ENCODE results near the gene NRG3. TPM values are rescaled to one million over a fixed set of nuclear protein-coding genes. Genes with fewer than 3 reads are reported as not detected.

The NRG3 gene
- total RNA-seq, 1 donor from 2014 or later: 2.3 TPM

- H3K4me3 ChIP-seq: no peak overlapping the region
- ATAC-seq (no peak), DNase-seq (no peak)
- intact Hi-C loops (cut with DNase I): no loop called here
- no peak for TF ChIP-seq CTCF (IDR thresholded peaks at IDR 0.05)
- H3K27me3 ChIP-seq: no peaks in the 10 kb centered on the region
- no peaks in the 10 kb centered on the region for H3K9me3 ChIP-seq
- no peaks in the 10 kb centered on the region for H3K4me1 ChIP-seq
- H3K36me3 ChIP-seq: no peaks in the 10 kb centered on the region
- no peak overlapping the region for H3K27ac ChIP-seq
Measured at GRCh38 chr10:82574081-82574480, 699.1 kb downstream of the NRG3 start.

DNA sequence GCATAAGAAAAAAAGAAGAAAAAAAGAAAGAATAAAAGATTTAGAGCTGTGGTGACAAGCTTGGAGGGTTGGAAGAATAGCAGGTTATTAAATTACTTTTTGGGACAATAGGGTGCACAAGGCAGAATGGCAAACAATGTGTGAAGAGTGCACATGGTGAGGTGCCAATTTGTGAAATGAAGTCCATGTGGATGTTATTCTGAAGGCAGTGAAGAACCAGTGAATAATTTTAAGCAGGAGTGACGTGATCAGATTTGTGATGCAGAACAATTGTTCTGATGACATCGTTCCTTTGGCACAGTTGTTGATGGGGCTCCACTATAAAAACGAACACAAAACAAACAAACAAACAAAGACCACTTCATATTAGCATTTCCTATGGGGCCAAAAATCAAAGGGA is 700.3 kb downstream of the NRG3 start:
- Histone ChIP-seq H3K27me3 (no peaks in the 10 kb centered on the region), H3K27ac (no peak overlapping the region), H3K4me1 (no peaks in the 10 kb centered on the region), H3K9me3 (no peaks in the 10 kb centered on the region), H3K36me3 (no peaks in the 10 kb centered on the region), H3K4me3 (no peak overlapping the region)
- no peak for TF ChIP-seq CTCF (IDR thresholded peaks at IDR 0.05)
- DNase-seq (no peak), ATAC-seq (no peak)
- intact Hi-C loops (cut with DNase I): no loop called here

DNA sequence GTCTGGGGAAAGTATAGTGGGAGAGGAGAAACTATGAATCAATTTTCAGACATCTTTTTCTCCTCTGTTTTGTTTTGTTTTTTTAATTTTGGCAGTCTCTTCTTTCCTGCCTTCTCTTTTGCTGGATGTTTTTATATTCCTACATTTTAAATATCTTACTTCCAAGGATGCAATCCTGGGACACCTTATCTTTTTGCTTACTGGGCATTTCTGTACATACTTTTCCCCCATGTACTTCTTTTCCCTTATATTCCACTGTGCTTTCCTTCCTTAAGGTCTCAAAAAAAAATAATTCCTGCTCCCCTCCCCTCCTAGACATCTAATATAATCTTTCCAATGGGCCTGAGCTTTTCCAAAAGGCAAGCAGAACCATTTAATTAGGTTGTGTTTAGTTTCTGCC is 701.1 kb downstream of the NRG3 start:
- intact Hi-C loops (cut with DNase I): no loop called here
- TF ChIP-seq CTCF (IDR thresholded peaks at IDR 0.05): no peak
- no peaks in the 10 kb centered on the region for H3K9me3 ChIP-seq
- H3K27ac ChIP-seq: no peak overlapping the region
- no peaks in the 10 kb centered on the region for H3K27me3 ChIP-seq
- H3K36me3 ChIP-seq: no peaks in the 10 kb centered on the region
- H3K4me3 ChIP-seq: no peak overlapping the region
- DNase-seq (no peak), ATAC-seq (no peak)
- H3K4me1 ChIP-seq: no peaks in the 10 kb centered on the region

GRCh38 chr10:82581940-82582339 is 706.9 kb downstream of the NRG3 start:
- Histone ChIP-seq H3K27me3 (no peaks in the 10 kb centered on the region), H3K27ac (no peak overlapping the region), H3K36me3 (no peaks in the 10 kb centered on the region), H3K9me3 (no peaks in the 10 kb centered on the region), H3K4me3 (no peak overlapping the region), H3K4me1 (no peaks in the 10 kb centered on the region)
- ATAC-seq (no peak), DNase-seq (no peak)
- intact Hi-C loops (cut with DNase I): no loop called here
- no peak for TF ChIP-seq CTCF (IDR thresholded peaks at IDR 0.05)

- Histone ChIP-seq H3K4me1 (no peaks in the 10 kb centered on the region), H3K4me3 (no peak overlapping the region), H3K27ac (no peak overlapping the region), H3K9me3 (no peaks in the 10 kb centered on the region), H3K27me3 (no peaks in the 10 kb centered on the region), H3K36me3 (no peaks in the 10 kb centered on the region)
- no peak for TF ChIP-seq CTCF (IDR thresholded peaks at IDR 0.05)
- ATAC-seq (no peak), DNase-seq (no peak)
- intact Hi-C loops (cut with DNase I): no loop called here
Measured at GRCh38 chr10:82591421-82591820, 716.4 kb downstream of the NRG3 start.

DNA sequence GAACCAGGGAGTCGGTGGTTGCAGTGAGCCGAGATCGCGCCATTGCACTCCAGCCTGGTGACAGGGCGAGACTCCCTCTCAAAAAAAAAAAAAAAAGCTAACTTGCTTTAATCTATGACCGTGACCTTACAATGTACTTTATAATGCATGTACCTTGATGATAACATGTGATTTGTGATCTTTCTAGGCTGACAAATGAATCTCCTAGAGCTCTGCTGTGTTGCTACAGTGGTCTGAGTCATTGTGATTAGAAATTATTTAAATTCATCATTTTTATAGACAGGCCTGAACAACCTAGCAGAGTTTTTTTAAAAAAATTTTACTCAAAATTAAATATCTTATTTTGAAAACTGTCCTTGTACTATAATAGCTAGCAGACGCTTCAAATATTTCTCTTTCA is 722.8 kb downstream of the NRG3 start:
- no peak overlapping the region for H3K27ac ChIP-seq
- no peak overlapping the region for H3K4me3 ChIP-seq
- H3K9me3 ChIP-seq: no peaks in the 10 kb centered on the region
- no peak for ATAC-seq
- no peaks in the 10 kb centered on the region for H3K27me3 ChIP-seq
- H3K36me3 ChIP-seq: no peaks in the 10 kb centered on the region
- intact Hi-C loops (cut with DNase I): no loop called here
- H3K4me1 ChIP-seq: no peaks in the 10 kb centered on the region
- DNase-seq: no peak
- TF ChIP-seq CTCF (IDR thresholded peaks at IDR 0.05): no peak

Measured in upper lobe of right lung (tissue), 1 donor.